Natural killer cell (primary cell): Measurements from ENCODE around the gene UNC13C. TPM values are rescaled to one million over a fixed set of nuclear protein-coding genes. Genes with fewer than 3 reads are reported as not detected.

Source experiments
- ATAC-seq, 3 donors: fragments of 150-1000 bp in 2 of 3; fragments of 200-7000 bp in 1 of 3; cut with Tn5 transposase; 1 replicate in 1 of 3; 2 replicates in 2 of 3; pipeline ENCODE4 v1.10.0; 2021; ENCODE audit warnings: mild to moderate bottlenecking in 2 of 3, moderate library complexity in 2 of 3
- DNase-seq, 2 donors: peaks; one replicate each; pipeline versions ENCODE4 v3.0.0 to v3.0.0-alpha.2; 2013 to 2021; ENCODE audit warnings: mixed read lengths in 1 of 2
- H3K27ac ChIP-seq: one replicate; pipeline ENCODE4 v1.5.1; 2013; ENCODE audit warnings: mild to moderate bottlenecking, low read length
- H3K27me3 ChIP-seq: one replicate; pipeline ENCODE4 v1.6.1; 2013; ENCODE audit warnings: low read length; ENCODE audit not compliant: control insufficient read depth, insufficient read depth
- H3K36me3 ChIP-seq: one replicate; pipeline ENCODE4 v1.6.1; 2013; ENCODE audit warnings: low read length; ENCODE audit not compliant: control insufficient read depth, insufficient read depth
- H3K4me1 ChIP-seq: one replicate; pipeline ENCODE4 v1.6.1; 2013; ENCODE audit warnings: low read length; ENCODE audit not compliant: control insufficient read depth, insufficient read depth
- H3K4me3 ChIP-seq: one replicate; pipeline ENCODE4 v1.5.1; 2013; ENCODE audit warnings: low read length
- H3K9me3 ChIP-seq: one replicate; pipeline ENCODE4 v1.6.1; 2013; ENCODE audit warnings: low read length; ENCODE audit not compliant: control insufficient read depth, insufficient read depth
- H3K27ac Mint-ChIP-seq, 2 donors: one replicate each; pipeline ENCODE4 v1.8.0; 2022; ENCODE audit warnings: mild to moderate bottlenecking in 2 of 2, mixed read lengths in 2 of 2, moderate library complexity in 1 of 2
- H3K27me3 Mint-ChIP-seq, 2 donors: one replicate each; pipeline ENCODE4 v1.8.0; 2022; ENCODE audit warnings: low read depth in 2 of 2, mixed read lengths in 2 of 2
- H3K36me3 Mint-ChIP-seq: one replicate; pipeline ENCODE4 v1.8.0; 2022; ENCODE audit warnings: mixed read lengths
- H3K4me1 Mint-ChIP-seq, 2 donors: one replicate each; pipeline ENCODE4 v1.8.0; 2022; ENCODE audit warnings: mixed read lengths in 2 of 2
- H3K4me3 Mint-ChIP-seq: one replicate; pipeline ENCODE4 v1.8.0; 2022; ENCODE audit warnings: mild to moderate bottlenecking, moderate library complexity, mixed read lengths
- H3K9me3 Mint-ChIP-seq, 2 donors: one replicate each; pipeline ENCODE4 v1.8.0; 2022; ENCODE audit warnings: mixed read lengths in 2 of 2
- WGBS: methylation state at CpG from one replicate; pipeline ENCODE4 v1.1.7; 2013; ENCODE audit warnings: missing lambda C conversion rate; ENCODE audit not compliant: insufficient coverage; 5-methylcytosine and 5-hydroxymethylcytosine counted together
- intact Hi-C: fragments of 100-400 bp; cut with micrococcal nuclease; formaldehyde crosslinking; loops from one replicate; pipeline ENCODE4 v1.14.2; 2022
- total RNA-seq, 4 donors: library from RNA; stranded (reverse); fragments of 120-200 nt in 1 of 4; gene quantifications; one replicate each; pipeline versions ENCODE4 v1.2.3 to v1.2.4, GENCODE V29; 2013 to 2022
- TF ChIP-seq, protein P1 (sequence below): fragments of 200-600 bp; IDR thresholded peaks from one replicate; pipeline ENCODE4 v1.8.0; 2022; ENCODE audit warnings: antibody characterized with exemption

Gene UNC13C
- total RNA-seq, 3 donors from 2014 or later (not counting 1 experiment from before 2014, with no cell fraction given), result not detected

- Histone ChIP-seq H3K27ac (no peak overlapping the region), H3K27me3 (no peaks in the 10 kb centered on the region), H3K9me3 (no peaks in the 10 kb centered on the region), H3K36me3 (no peaks in the 10 kb centered on the region), H3K4me1 (no peaks in the 10 kb centered on the region), H3K4me3 (no peak overlapping the region)
- intact Hi-C loops, result no loop called here
- TF ChIP-seq, protein P1, sequence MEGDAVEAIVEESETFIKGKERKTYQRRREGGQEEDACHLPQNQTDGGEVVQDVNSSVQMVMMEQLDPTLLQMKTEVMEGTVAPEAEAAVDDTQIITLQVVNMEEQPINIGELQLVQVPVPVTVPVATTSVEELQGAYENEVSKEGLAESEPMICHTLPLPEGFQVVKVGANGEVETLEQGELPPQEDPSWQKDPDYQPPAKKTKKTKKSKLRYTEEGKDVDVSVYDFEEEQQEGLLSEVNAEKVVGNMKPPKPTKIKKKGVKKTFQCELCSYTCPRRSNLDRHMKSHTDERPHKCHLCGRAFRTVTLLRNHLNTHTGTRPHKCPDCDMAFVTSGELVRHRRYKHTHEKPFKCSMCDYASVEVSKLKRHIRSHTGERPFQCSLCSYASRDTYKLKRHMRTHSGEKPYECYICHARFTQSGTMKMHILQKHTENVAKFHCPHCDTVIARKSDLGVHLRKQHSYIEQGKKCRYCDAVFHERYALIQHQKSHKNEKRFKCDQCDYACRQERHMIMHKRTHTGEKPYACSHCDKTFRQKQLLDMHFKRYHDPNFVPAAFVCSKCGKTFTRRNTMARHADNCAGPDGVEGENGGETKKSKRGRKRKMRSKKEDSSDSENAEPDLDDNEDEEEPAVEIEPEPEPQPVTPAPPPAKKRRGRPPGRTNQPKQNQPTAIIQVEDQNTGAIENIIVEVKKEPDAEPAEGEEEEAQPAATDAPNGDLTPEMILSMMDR, result no peak
- Mint-ChIP-seq H3K4me1 (no peaks in the 10 kb centered on the region), H3K27ac (no peak overlapping the region), H3K9me3 (peaks cover 10 to 15% of the 10 kb centered on the region in 2 donors), H3K4me3 (no peak overlapping the region), H3K36me3 (peaks cover 11% of the 10 kb centered on the region), H3K27me3 (no peaks in the 10 kb centered on the region)
- ATAC-seq (no peak), DNase-seq (no peak)
- WGBS, result 91% methylated on average over 5 of the region's 6 CpGs
These were observed 562.5 kb downstream of the UNC13C start for GRCh38 chr15:54540721-54541120.

- no peak overlapping the region for H3K27ac ChIP-seq
- TF ChIP-seq, protein P1, result no peak
- 100% methylated on average over 1 of the region's 3 CpGs for WGBS
- peaks cover 7 to 9% of the 10 kb centered on the region in 2 donors for H3K9me3 Mint-ChIP-seq
- H3K36me3 Mint-ChIP-seq, result peaks cover 6% of the 10 kb centered on the region
- intact Hi-C loops, result no loop called here
- ATAC-seq (no peak), DNase-seq (no peak)
- H3K27me3 Mint-ChIP-seq, result no peaks in the 10 kb centered on the region
- H3K4me3 ChIP-seq, result no peak overlapping the region
- H3K4me3 Mint-ChIP-seq, result no peak overlapping the region
- H3K27ac Mint-ChIP-seq, result no peak overlapping the region
- H3K4me1 ChIP-seq, result no peaks in the 10 kb centered on the region
- H3K36me3 ChIP-seq, result no peaks in the 10 kb centered on the region
- no peaks in the 10 kb centered on the region for H3K9me3 ChIP-seq
- H3K4me1 Mint-ChIP-seq, result no peaks in the 10 kb centered on the region
- no peaks in the 10 kb centered on the region for H3K27me3 ChIP-seq
These were observed 569.2 kb downstream of the UNC13C start for GRCh38 chr15:54547491-54547890.

DNA sequence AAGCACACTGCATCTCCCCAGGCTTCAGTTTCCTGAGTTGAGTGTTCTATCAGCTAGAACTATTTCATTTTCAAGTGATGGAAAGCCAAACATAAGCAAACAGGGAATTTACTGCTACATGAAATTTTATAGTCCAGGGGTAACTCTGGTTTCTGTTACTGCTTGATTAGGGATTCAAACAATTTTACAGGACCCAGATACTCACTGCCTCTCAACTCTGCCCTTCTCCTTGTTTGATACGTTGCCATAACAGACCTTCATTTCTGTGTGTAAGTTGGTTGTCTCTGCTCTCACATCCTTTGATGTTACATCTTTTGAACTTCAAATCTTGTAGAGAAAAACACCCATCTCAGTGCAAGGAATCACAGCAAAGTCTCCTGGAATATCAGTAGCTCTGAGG, 572.7 kb downstream of the UNC13C start:
- no peak overlapping the region for H3K27ac ChIP-seq
- no peaks in the 10 kb centered on the region for H3K9me3 Mint-ChIP-seq
- no peaks in the 10 kb centered on the region for H3K36me3 Mint-ChIP-seq
- TF ChIP-seq, protein P1, result no peak
- intact Hi-C loops, result no loop called here
- WGBS, result 50% methylated on average over 1 of the region's 1 CpG
- no peaks in the 10 kb centered on the region for H3K4me1 Mint-ChIP-seq
- H3K4me3 ChIP-seq, result no peak overlapping the region
- H3K4me3 Mint-ChIP-seq, result no peak overlapping the region
- no peak overlapping the region for H3K27ac Mint-ChIP-seq
- H3K27me3 Mint-ChIP-seq, result no peaks in the 10 kb centered on the region
- no peak for ATAC-seq
- H3K36me3 ChIP-seq, result no peaks in the 10 kb centered on the region
- H3K9me3 ChIP-seq, result no peaks in the 10 kb centered on the region
- no peaks in the 10 kb centered on the region for H3K27me3 ChIP-seq
- no peaks in the 10 kb centered on the region for H3K4me1 ChIP-seq
- DNase-seq, result no peak

GRCh38 chr15:54556231-54556630, 578.0 kb downstream of the UNC13C start:
- no peak for DNase-seq
- H3K4me1 Mint-ChIP-seq, result no peaks in the 10 kb centered on the region
- Histone ChIP-seq H3K9me3 (no peaks in the 10 kb centered on the region), H3K27ac (no peak overlapping the region), H3K36me3 (no peaks in the 10 kb centered on the region), H3K4me1 (no peaks in the 10 kb centered on the region), H3K27me3 (no peaks in the 10 kb centered on the region), H3K4me3 (no peak overlapping the region)
- H3K36me3 Mint-ChIP-seq, result no peaks in the 10 kb centered on the region
- no peak overlapping the region for H3K4me3 Mint-ChIP-seq
- TF ChIP-seq, protein P1, result no peak
- H3K27me3 Mint-ChIP-seq, result peaks cover 0 to 4% of the 10 kb centered on the region in 2 donors
- intact Hi-C loops, result no loop called here
- H3K27ac Mint-ChIP-seq, result no peak overlapping the region
- H3K9me3 Mint-ChIP-seq, result peaks cover 0 to 3% of the 10 kb centered on the region in 2 donors
- ATAC-seq, result no peak
- 33% methylated on average over 1 of the region's 1 CpG for WGBS
